Prostate gland (tissue), 2 donors: ENCODE measurements around the gene BCAS3. TPM values are rescaled to one million over a fixed set of nuclear protein-coding genes. Genes with fewer than 3 reads are reported as not detected.

ENCODE experiments used
- DNase-seq: peaks from one replicate; pipeline ENCODE4 v3.0.0-alpha.2; 2019; ENCODE audit warnings: low spot score
- H3K27ac ChIP-seq, 2 donors: fragments of 200-600 bp; sonication (generic); 2 replicates each; pipeline ENCODE4 v1.5.1; 2017 to 2019
- H3K27me3 ChIP-seq: fragments of 200-600 bp; sonication (generic); replicated peaks from 2 replicates; pipeline ENCODE4 v1.5.1; 2019; ENCODE audit not compliant: insufficient read depth
- H3K36me3 ChIP-seq, 2 donors: fragments of 200-600 bp; sonication (generic); 1 replicate in 1 of 2; 2 replicates in 1 of 2; pipeline versions ENCODE4 v1.5.1 to v1.8.1; 2017 to 2019
- H3K4me1 ChIP-seq: fragments of 200-600 bp; sonication (generic); replicated peaks from 2 replicates; pipeline ENCODE4 v1.5.1; 2019
- H3K4me3 ChIP-seq, 2 donors: fragments of 200-600 bp; sonication (generic); 2 replicates each; pipeline ENCODE4 v1.5.1; 2017 to 2019
- H3K9me3 ChIP-seq: fragments of 200-600 bp; sonication (generic); 2 replicates; pipeline ENCODE4 v1.5.1; 2017
- CTCF ChIP-seq, 4 experiments: fragments of 200-600 bp in 2 of 4; fragments of 450-650 bp in 2 of 4; sonication (generic) in 2 of 4; IDR thresholded peaks; 1 replicate in 3 of 4; 2 replicates in 1 of 4; pipeline ENCODE4 v1.5.1; 2016 to 2019; ENCODE audit warnings: antibody characterized with exemption in 4 of 4, mild to moderate bottlenecking in 2 of 4, moderate library complexity in 2 of 4
- POLR2A ChIP-seq: fragments of 450-650 bp; IDR thresholded peaks from one replicate; pipeline ENCODE4 v1.6.1; 2016; ENCODE audit warnings: antibody characterized with exemption, mild to moderate bottlenecking
- POLR2AphosphoS5 ChIP-seq: sonication (generic); formaldehyde crosslinking; IDR thresholded peaks from one replicate; pipeline ENCODE4 v1.6.1; 2017; ENCODE audit warnings: antibody characterized with exemption
- WGBS: methylation state at CpG from one replicate; pipeline ENCODE4 v1.1.5; 2018; 5-methylcytosine and 5-hydroxymethylcytosine counted together
- intact Hi-C: fragments of 100-400 bp; cut with DNase I; formaldehyde crosslinking; loops from one replicate; pipeline ENCODE4 v1.14.2; 2022
- total RNA-seq, 2 donors: library from RNA; depleted of rRNA; stranded (reverse); fragments of >200 nt; gene quantifications; one replicate each; pipeline ENCODE4 v1.1.0, GENCODE V29; 2016

The BCAS3 gene
- total RNA-seq, 2 donors from 2014 or later: 57.8 to 93.9 TPM

- Histone ChIP-seq H3K4me3 (no peak overlapping the region), H3K4me1 (no peaks in the 10 kb centered on the region), H3K36me3 (no peaks in the 10 kb centered on the region), H3K27ac (no peak overlapping the region), H3K9me3 (no peaks in the 10 kb centered on the region), H3K27me3 (no peaks in the 10 kb centered on the region)
- DNase-seq: no peak
- intact Hi-C loops: no loop called here
- TF ChIP-seq CTCF (IDR thresholded peaks at IDR 0.05) (no peak), POLR2AphosphoS5 (no peak), POLR2A (no peak)
- WGBS: 84% methylated on average over 4 of the region's 4 CpGs
Observed at GRCh38 chr17:61130330-61130729, 452.7 kb downstream of the BCAS3 start.

GRCh38 chr17:61131585-61131984, 453.9 kb downstream of the BCAS3 start:
- 78% methylated on average over 2 of the region's 2 CpGs for WGBS
- no peaks in the 10 kb centered on the region for H3K4me1 ChIP-seq
- TF ChIP-seq CTCF (IDR thresholded peaks at IDR 0.05) (no peak), POLR2AphosphoS5 (no peak), POLR2A (no peak)
- no peaks in the 10 kb centered on the region for H3K27me3 ChIP-seq
- DNase-seq: no peak
- H3K9me3 ChIP-seq: no peaks in the 10 kb centered on the region
- intact Hi-C loops: no loop called here
- H3K36me3 ChIP-seq: no peaks in the 10 kb centered on the region
- no peak overlapping the region for H3K27ac ChIP-seq
- no peak overlapping the region for H3K4me3 ChIP-seq

- Histone ChIP-seq H3K27me3 (no peaks in the 10 kb centered on the region), H3K27ac (no peak overlapping the region), H3K4me3 (no peak overlapping the region), H3K4me1 (no peaks in the 10 kb centered on the region), H3K9me3 (no peaks in the 10 kb centered on the region), H3K36me3 (no peaks in the 10 kb centered on the region)
- 94% methylated on average over 4 of the region's 4 CpGs for WGBS
- TF ChIP-seq POLR2A (no peak), POLR2AphosphoS5 (no peak), CTCF (IDR thresholded peaks at IDR 0.05) (no peak)
- no peak for DNase-seq
- intact Hi-C loops: no loop called here
Observed at GRCh38 chr17:61132524-61132923, 454.9 kb downstream of the BCAS3 start.

- no peaks in the 10 kb centered on the region for H3K9me3 ChIP-seq
- no peaks in the 10 kb centered on the region for H3K36me3 ChIP-seq
- WGBS: 97% methylated on average over 1 of the region's 1 CpG
- no peak overlapping the region for H3K4me3 ChIP-seq
- no peaks in the 10 kb centered on the region for H3K4me1 ChIP-seq
- H3K27ac ChIP-seq: no peak overlapping the region
- intact Hi-C loops: no loop called here
- DNase-seq: no peak
- H3K27me3 ChIP-seq: no peaks in the 10 kb centered on the region
- TF ChIP-seq POLR2A (no peak), POLR2AphosphoS5 (no peak), CTCF (IDR thresholded peaks at IDR 0.05) (no peak)
Observed at GRCh38 chr17:61133853-61134252, 456.2 kb downstream of the BCAS3 start.

GRCh38 chr17:61134551-61135235, 457.0 kb downstream of the BCAS3 start:
- 87% methylated on average over 6 of the region's 6 CpGs for WGBS
- no peaks in the 10 kb centered on the region for H3K36me3 ChIP-seq
- H3K27ac ChIP-seq: no peak overlapping the region
- no peaks in the 10 kb centered on the region for H3K4me1 ChIP-seq
- H3K4me3 ChIP-seq: no peak overlapping the region
- H3K9me3 ChIP-seq: no peaks in the 10 kb centered on the region
- intact Hi-C loops: no loop called here
- H3K27me3 ChIP-seq: no peaks in the 10 kb centered on the region
- TF ChIP-seq POLR2A (no peak), CTCF (IDR thresholded peaks at IDR 0.05) (no peak), POLR2AphosphoS5 (no peak)
- no peak for DNase-seq
